Lower leg skin (tissue), 3 donors: ENCODE measurements around the gene PES1.

Experiments
- POLR2A ChIP-seq, 2 donors: fragments of 450-650 bp; IDR thresholded peaks; one replicate each; pipeline ENCODE4 v1.6.1; 2016 to 2017; ENCODE audit warnings: antibody characterized with exemption in 2 of 2, mild to moderate bottlenecking in 1 of 2, moderate library complexity in 1 of 2
- TF ChIP-seq, protein P1 (sequence below), 3 donors: fragments of 450-650 bp; IDR thresholded peaks; one replicate each; pipeline ENCODE4 v1.5.1; 2016; ENCODE audit warnings: antibody characterized with exemption in 3 of 3, mild to moderate bottlenecking in 3 of 3, moderate library complexity in 2 of 3

DNA sequence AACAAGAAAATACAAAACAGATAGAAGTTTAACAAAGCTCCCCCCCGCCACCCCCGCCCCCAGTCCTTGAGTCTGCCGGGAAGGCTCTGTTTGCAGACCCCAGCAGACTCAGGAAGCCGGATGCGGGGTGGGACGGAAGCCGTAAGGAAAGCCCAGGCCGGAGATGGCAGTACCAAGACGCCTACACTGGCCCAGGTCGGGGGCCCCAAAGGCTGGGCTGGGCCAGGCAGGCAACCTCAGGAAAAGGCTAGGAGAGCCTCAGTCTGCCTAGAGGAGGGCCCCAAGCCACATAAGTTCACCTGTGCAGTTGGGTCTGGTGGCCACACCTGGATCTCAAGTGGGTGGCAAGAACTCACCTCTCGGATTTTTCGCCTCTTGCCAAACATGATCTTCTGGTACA, 13.2 kb downstream of the PES1 start:
- TF ChIP-seq, protein P1, sequence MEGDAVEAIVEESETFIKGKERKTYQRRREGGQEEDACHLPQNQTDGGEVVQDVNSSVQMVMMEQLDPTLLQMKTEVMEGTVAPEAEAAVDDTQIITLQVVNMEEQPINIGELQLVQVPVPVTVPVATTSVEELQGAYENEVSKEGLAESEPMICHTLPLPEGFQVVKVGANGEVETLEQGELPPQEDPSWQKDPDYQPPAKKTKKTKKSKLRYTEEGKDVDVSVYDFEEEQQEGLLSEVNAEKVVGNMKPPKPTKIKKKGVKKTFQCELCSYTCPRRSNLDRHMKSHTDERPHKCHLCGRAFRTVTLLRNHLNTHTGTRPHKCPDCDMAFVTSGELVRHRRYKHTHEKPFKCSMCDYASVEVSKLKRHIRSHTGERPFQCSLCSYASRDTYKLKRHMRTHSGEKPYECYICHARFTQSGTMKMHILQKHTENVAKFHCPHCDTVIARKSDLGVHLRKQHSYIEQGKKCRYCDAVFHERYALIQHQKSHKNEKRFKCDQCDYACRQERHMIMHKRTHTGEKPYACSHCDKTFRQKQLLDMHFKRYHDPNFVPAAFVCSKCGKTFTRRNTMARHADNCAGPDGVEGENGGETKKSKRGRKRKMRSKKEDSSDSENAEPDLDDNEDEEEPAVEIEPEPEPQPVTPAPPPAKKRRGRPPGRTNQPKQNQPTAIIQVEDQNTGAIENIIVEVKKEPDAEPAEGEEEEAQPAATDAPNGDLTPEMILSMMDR (IDR thresholded peaks at IDR 0.05), result no peak
- no peak for TF ChIP-seq POLR2A (IDR thresholded peaks at IDR 0.05)
